Keratinocyte (primary cell): ENCODE measurements around the gene TTI1. TPM values are rescaled to one million over a fixed set of nuclear protein-coding genes. Genes with fewer than 3 reads are reported as not detected.

Source experiments
- DNase-seq: peaks from one replicate; pipeline ENCODE4 v3.0.0-alpha.2; 2011; ENCODE audit warnings: low read depth, missing footprints, low spot score
- FAIRE-seq: peaks from 2 replicates; lab custom pipeline; 2011; peaks lifted over from hg19 to GRCh38; lab: Jason Lieb, UNC
- H2AFZ ChIP-seq: 2 replicates; pipeline ENCODE4 v1.6.0; 2012; ENCODE audit warnings: low read length, control low read depth, inconsistent platforms; ENCODE audit not compliant: control insufficient read depth
- H3K27ac ChIP-seq: 2 replicates; pipeline ENCODE4 v1.5.1; 2011; ENCODE audit warnings: low read length; ENCODE audit not compliant: control insufficient read depth, insufficient read depth
- H3K27me3 ChIP-seq: 3 replicates; pipeline ENCODE4 v1.6.0; 2011; ENCODE audit warnings: low read length; ENCODE audit not compliant: control insufficient read depth, insufficient read depth; ENCODE audit errors: extremely low read depth
- H3K36me3 ChIP-seq, 2 experiments: 2 replicates in 1 of 2; 3 replicates in 1 of 2; pipeline ENCODE4 v1.5.1; 2011; ENCODE audit warnings: low read length in 2 of 2, mild to moderate bottlenecking in 1 of 2; ENCODE audit not compliant: control insufficient read depth in 2 of 2, insufficient read depth in 2 of 2; ENCODE audit errors: extremely low read depth in 1 of 2
- H3K4me1 ChIP-seq: 3 replicates; pipeline ENCODE4 v1.5.1; 2011; ENCODE audit warnings: low read length; ENCODE audit not compliant: control insufficient read depth, insufficient read depth; ENCODE audit errors: extremely low read depth
- H3K4me2 ChIP-seq: 3 replicates; pipeline ENCODE4 v1.6.0; 2011; ENCODE audit warnings: low read depth, low read length; ENCODE audit not compliant: control insufficient read depth, insufficient read depth; ENCODE audit errors: extremely low read depth
- H3K4me3 ChIP-seq, 3 experiments: fragments of 200-600 bp in 1 of 3; sonication (generic) in 1 of 3; 2 replicates in 2 of 3; 3 replicates in 1 of 3; pipeline ENCODE4 v1.5.1; 2011 to 2016; ENCODE audit warnings: low read length in 3 of 3, mild to moderate bottlenecking in 3 of 3, control low read depth in 2 of 3, inconsistent platforms in 1 of 3, low read depth in 1 of 3, mixed read lengths in 1 of 3, mixed run types in 1 of 3, moderate library complexity in 1 of 3; ENCODE audit not compliant: control insufficient read depth in 2 of 3, insufficient read depth in 2 of 3; ENCODE audit errors: extremely low read depth in 1 of 3
- H3K79me2 ChIP-seq: 2 replicates; pipeline ENCODE4 v1.6.0; 2012; ENCODE audit warnings: low read length; ENCODE audit not compliant: control insufficient read depth, insufficient read depth
- H3K9ac ChIP-seq: 3 replicates; pipeline ENCODE4 v1.6.0; 2011; ENCODE audit warnings: low read length; ENCODE audit not compliant: control insufficient read depth, insufficient read depth; ENCODE audit errors: extremely low read depth
- H3K9me1 ChIP-seq: 3 replicates; pipeline ENCODE4 v1.6.0; 2011; ENCODE audit warnings: low read length; ENCODE audit not compliant: control insufficient read depth, insufficient read depth; ENCODE audit errors: extremely low read depth
- H3K9me3 ChIP-seq: 2 replicates; pipeline ENCODE4 v1.5.1; 2012; ENCODE audit warnings: low read depth, low read length; ENCODE audit not compliant: control insufficient read depth
- H4K20me1 ChIP-seq: 3 replicates; pipeline ENCODE4 v1.6.0; 2011; ENCODE audit warnings: low read length; ENCODE audit not compliant: control insufficient read depth, insufficient read depth; ENCODE audit errors: extremely low read depth
- CTCF ChIP-seq, 3 experiments: IDR thresholded peaks in 1 of 3; conservative IDR thresholded peaks in 1 of 3; optimal IDR thresholded peaks in 1 of 3; 2 replicates in 2 of 3; 3 replicates in 1 of 3; pipeline versions ENCODE3 to v1.5.1; 2011; ENCODE audit warnings: low read length in 3 of 3, mild to moderate bottlenecking in 3 of 3, moderate library complexity in 2 of 3, control low read depth in 1 of 3, inconsistent platforms in 1 of 3; ENCODE audit not compliant: insufficient read depth in 2 of 3; ENCODE audit errors: extremely low read depth in 1 of 3
- EZH2 ChIP-seq: IDR thresholded peaks from one replicate; pipeline ENCODE4 v1.6.1; 2012; ENCODE audit warnings: inconsistent platforms, mild to moderate bottlenecking, low read length, moderate library complexity
- dilution Hi-C: fragments of 300-500 bp; cut with MboI; formaldehyde crosslinking; loops from one replicate; pipeline ENCODE4 v1.7.0; 2020; ENCODE audit warnings: low sequenced_read_pairs; ENCODE audit not compliant: extremely low pct_ligation_motif_present
- polyA plus RNA-seq, 5 experiments: library from polyadenylated mRNA; depleted of rRNA in 3 of 5; stranded (reverse) in 3 of 5; stranded (forward) in 1 of 5; unstranded in 1 of 5; fragments of >200 nt; gene quantifications; 1 replicate in 1 of 5; 2 replicates in 3 of 5; 3 replicates in 1 of 5; pipeline versions ENCODE4 v1.2.1 to v1.2.3, GENCODE V29; 2011 to 2012; ENCODE audit warnings: missing spikeins in 2 of 5, low read depth in 1 of 5, low replicate concordance in 1 of 5

Gene TTI1
- polyA plus RNA-seq, 1 donor (not counting 4 experiments of a cell fraction or from before 2014, with no cell fraction given): 13.5 TPM

DNA sequence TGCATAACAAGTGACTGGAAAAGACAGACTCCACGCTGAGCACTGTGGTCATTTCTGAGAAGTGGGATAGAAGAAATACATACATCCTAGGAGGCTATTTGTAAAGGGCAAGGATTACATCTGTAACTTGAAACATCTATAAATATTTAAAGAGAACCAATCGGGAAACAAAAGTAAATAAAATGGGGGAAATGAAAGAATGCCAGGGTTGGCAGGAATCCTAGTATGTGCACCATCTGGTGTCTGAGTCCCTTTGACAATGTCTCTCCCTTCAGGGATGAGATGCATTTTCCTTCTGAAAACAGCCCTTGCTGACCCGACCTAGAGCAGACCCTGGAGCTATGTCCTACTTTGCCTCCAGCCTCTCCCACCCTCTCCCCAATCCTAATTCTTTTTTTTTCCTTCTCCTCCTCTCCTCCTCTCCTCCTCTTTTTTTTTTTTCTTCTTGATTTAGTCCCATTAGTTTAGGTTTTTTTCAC, 77.1 kb downstream of the TTI1 start:
- H3K4me3 ChIP-seq: no peak overlapping the region
- FAIRE-seq (no peak), DNase-seq (no peak)
- no peaks in the 10 kb centered on the region for H3K9me3 ChIP-seq
- dilution Hi-C loops: no loop called here
- no peaks in the 10 kb centered on the region for H4K20me1 ChIP-seq
- no peaks in the 10 kb centered on the region for H3K36me3 ChIP-seq
- no peak overlapping the region for H3K4me2 ChIP-seq
- H3K4me1 ChIP-seq: no peaks in the 10 kb centered on the region
- H3K79me2 ChIP-seq: no peaks in the 10 kb centered on the region
- no peaks in the 10 kb centered on the region for H3K9me1 ChIP-seq
- H3K9ac ChIP-seq: no peak overlapping the region
- peaks cover 6% of the 10 kb centered on the region for H3K27me3 ChIP-seq
- no peak overlapping the region for H2AFZ ChIP-seq
- no peak for TF ChIP-seq EZH2
- no peak for TF ChIP-seq CTCF (optimal IDR thresholded peaks at IDR 0.05 in 1 of 3, IDR thresholded peaks at IDR 0.05 in 1 of 3, conservative IDR thresholded peaks at IDR 0.05 in 1 of 3; ENCODE audit: extremely low read depth in 1 of 3, insufficient read depth in 2 of 3, low read length in 3 of 3)
- no peak overlapping the region for H3K27ac ChIP-seq

DNA sequence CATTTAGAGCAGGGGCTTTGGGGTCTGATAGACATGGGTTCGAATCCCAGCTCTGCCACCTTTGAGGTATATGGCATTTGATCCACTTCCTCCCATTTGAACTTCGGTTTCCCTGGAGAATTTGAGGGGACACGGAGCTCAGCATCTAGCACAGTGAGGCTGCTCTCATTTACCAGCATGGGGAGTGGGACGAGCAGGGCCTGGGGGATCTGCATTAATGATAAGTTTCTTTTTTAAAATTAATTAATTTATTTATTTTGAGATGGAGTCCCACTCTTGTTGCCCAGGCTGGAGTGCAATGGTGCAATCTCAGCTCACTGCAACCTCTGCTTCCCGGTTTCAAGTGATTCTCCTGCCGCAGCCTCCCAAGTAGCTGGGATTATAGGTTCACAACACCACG, 77.7 kb downstream of the TTI1 start:
- no peaks in the 10 kb centered on the region for H4K20me1 ChIP-seq
- H3K9ac ChIP-seq: no peak overlapping the region
- dilution Hi-C loops: no loop called here
- no peak for DNase-seq
- no peak overlapping the region for H3K4me3 ChIP-seq
- H3K79me2 ChIP-seq: no peaks in the 10 kb centered on the region
- H3K27ac ChIP-seq: no peak overlapping the region
- no peaks in the 10 kb centered on the region for H3K9me3 ChIP-seq
- no peaks in the 10 kb centered on the region for H3K4me1 ChIP-seq
- no peak overlapping the region for H2AFZ ChIP-seq
- no peak overlapping the region for H3K4me2 ChIP-seq
- TF ChIP-seq CTCF (optimal IDR thresholded peaks at IDR 0.05 in 1 of 3, IDR thresholded peaks at IDR 0.05 in 1 of 3, conservative IDR thresholded peaks at IDR 0.05 in 1 of 3; ENCODE audit: extremely low read depth in 1 of 3, insufficient read depth in 2 of 3, low read length in 3 of 3): no peak
- no peak for TF ChIP-seq EZH2
- peaks cover 6% of the 10 kb centered on the region for H3K27me3 ChIP-seq
- H3K36me3 ChIP-seq: no peaks in the 10 kb centered on the region
- H3K9me1 ChIP-seq: no peaks in the 10 kb centered on the region
- FAIRE-seq: no peak
